HG03159 (cell line): ENCODE data around the gene CARS1.

ENCODE experiments used
- ATAC-seq: cut with Tn5 transposase; IDR thresholded peaks from one replicate; pipeline ENCODE4 v1.9.1; 2021; ENCODE audit warnings: mild to moderate bottlenecking, moderate library complexity; ENCODE audit not compliant: unreplicated experiment

The CARS1 gene

DNA sequence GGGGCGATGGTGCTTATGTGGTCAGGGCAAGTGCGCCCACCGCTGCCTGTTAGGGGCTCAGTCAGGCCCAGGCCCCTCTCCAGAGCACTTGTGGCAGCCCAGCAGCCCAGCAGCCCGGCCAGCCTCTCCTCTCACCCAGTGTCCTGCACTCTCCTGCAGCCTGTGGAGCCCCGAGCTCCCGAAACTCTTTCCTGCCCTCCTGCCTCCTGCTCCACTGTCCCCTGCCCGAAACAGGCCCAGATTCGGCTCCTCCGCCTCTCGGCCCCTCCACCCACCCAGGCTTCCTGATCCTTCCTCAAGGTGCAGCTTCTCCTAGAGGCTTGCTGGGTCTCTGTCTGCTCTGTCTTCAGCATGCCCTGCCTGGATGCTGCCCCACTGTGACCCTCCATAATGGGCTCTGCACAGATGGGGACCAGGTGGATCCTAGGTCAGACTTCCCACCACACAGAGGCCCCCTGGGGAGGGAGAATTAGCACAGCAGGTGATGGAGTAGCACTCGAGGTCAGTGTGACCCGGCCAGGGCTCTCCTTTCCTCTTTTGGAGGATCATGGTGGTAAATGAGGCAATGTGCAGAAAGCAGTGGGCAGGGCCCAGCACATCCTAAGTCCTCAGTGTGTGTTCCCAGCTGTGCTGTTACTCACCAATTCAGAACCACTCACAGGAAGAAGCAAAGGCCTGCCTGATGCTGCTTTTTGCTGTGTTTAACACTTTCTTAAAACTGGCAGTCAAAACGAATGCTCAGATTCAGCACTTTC is 46.5 kb downstream of the CARS1 start:
- ATAC-seq = no peak

DNA sequence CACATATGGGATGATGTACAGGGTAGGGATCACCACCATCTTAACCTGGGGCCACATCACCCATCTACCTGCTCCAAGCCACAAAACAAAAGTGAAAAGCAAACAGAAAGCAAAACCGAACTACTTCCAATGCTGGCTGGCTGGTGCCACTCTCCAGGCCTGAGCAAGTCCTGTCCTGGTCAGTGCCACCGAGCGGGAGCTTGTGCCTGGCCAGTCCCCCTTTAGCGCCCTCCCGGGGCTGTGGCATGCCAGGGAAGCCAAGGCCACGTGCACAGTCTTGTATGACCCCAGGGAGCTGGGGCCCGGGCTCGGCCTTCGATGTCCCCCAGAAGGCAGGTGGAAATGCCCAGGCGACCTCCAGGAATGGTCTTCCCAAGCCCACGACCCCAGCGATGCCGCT is 47.2 kb downstream of the CARS1 start:
- no peak for ATAC-seq

DNA sequence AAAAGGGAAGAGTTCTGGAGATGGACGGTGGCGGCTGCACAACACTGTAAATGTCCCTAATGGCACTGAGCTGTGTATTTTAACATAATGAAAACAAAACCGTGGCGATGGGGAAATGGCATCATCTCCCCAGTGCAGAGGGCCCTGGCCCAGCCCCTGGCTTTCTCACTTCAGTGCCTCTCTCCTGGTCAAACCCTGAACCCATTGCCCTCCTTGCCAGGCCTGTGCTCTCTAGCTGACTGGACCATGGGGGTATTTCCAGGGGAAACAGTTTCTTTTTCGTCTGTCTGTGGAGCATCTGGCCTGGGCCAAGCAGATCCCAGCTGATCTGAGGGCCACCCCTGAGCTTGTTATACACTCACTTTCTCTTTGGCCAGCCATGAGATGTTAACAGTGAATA is 47.7 kb downstream of the CARS1 start:
- no peak for ATAC-seq

DNA sequence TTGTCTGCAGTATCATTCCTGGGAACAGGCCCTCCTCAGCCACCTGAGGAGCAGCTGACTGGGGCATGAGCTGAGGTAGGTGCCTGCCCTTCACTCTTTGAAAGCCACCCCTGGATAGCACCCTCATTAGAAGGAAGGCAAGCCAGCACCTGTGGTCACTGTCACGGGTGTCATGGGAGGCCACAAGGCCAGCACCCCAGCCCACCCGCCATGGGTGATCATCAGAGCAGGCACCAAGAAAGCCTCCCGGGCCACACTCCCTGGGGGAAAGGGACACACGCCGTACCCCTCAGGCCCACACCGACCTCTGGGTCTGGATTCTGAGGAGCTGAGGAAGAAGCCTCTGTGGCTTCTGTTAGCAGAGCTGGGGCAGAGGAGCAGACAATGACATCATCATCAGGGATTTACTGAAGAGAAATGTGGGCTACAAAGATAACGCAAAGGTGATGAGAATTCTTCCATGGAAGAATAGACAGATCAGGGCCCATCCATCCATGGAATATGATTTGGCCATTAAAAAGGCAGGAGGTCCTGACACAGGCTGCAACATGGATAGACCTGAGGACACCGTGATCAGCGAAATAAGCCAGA is 48.4 kb downstream of the CARS1 start:
- ATAC-seq = no peak

DNA sequence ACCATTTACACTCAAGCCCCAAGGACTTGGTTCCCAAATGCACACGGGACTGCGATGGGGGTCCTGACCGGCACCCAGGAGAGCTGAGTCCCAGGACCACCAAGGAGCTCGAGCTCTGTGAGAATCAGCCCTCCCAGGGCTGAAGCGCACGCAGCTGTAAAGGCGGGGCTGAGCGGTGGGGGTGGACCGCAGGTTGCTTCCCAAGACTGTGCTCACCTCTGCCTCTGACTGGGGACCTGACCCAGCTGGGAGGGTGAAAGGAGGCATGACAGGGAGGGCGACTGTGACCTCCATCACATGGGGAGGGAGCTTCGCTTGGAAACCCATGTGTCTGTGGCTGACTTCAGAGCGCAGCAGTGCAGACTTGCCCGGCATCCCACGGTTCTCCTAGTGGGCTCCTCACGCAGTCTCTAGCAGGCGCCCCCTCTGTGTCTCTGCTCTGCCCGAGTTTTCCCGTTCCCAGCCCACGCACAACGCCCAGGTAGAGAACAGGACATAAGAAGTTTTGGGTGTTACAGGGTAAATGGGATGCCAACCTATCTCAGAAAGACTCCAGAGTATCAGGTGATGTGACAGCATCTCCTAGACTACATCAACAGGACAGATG is 49.7 kb downstream of the CARS1 start:
- no peak for ATAC-seq

DNA sequence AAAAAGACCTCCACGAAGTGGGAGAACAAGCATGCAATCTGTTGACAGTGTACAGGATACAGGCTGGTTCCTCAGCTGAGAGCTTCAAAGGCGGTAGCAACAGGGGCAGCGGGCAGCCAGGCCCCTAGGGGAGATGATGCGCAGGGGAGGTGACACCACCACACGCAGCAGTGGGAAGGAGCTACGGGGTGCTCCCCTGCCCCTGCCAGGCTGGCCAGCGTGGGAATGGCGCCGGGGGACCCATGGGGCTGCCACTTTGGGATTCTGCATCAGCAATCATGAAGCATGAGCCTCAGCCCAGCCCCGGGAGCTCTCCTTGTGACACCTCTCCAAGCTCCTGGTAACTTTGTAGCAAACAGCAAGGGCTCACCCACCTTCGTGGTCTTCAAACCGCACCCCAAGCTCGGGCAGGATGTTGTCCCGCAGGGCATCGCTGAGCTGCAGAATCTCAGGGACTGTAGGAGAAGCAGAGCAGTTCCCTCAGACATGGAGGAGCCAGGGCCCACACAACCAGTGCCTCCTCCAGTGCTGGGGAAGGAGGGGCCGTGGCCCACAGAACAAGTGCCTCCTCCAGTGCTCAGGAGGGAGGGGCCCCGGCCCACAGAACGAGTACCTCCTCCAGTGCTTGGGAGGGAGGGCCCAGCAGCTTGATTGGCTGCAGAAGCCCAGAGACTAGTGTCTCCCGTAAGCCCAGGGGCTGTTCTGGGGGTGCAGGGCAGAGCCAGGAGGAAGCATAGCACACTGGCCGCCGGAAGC is 50.5 kb downstream of the CARS1 start:
- no peak for ATAC-seq

DNA sequence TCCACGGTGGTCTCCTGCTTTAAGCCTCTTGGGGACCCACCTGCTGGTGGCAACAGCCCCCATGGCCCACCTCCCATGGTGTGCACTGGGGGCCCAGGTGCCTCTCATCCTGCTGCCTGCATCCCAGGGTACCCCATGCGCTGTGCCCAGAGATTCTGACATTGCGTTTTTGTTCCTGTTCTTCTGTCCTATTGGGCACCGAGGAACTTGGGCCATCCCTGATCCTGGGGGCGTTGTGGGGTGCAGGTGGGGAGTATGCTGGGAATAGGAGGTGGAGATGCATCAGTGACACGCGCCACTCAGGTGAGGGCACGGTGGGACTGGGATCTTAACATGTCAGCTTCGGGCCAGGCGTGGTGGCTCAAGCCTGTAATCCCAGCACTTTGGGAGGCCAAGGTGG is 52.7 kb downstream of the CARS1 start:
- no peak for ATAC-seq

DNA sequence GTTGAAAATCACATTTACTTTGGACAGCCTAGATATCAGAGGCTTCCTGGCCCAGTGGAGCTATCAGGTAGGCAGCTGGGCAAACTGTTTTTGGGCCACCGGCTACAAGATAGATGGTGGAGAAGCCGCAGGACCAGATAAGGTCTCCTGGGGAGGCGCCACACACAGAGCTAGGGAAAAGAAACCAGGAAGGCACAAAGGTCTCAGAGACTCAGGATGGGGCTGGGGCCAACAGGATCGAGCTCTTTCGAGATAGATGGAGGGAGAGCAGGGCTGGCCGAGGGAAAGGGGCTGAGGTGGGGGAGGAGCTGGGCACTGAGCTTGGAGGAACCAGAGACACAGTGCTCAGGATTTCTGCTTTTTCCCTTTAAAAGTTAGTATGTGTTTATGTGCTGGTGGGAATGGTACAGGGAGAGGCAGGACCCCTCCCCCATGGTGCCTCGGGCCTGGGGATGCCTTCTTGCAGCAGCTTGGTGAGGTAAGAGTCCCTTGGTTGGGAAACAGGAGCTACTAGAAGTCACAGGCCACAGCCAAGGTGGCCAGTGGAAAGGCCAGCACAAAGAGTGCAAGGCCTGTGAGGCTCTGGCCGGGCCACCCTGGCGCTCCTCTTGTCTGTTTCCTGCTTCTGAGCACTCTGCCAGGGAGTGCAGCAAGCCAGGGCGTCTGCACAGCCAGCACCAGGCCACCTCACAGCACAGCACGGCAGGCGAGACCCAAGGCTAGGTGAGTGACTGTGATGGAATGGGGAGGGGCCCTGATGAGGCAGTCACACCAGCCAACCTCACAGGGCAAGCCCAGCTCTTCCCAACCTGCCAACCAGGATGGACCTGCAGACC is 53.6 kb downstream of the CARS1 start:
- ATAC-seq = no peak

DNA sequence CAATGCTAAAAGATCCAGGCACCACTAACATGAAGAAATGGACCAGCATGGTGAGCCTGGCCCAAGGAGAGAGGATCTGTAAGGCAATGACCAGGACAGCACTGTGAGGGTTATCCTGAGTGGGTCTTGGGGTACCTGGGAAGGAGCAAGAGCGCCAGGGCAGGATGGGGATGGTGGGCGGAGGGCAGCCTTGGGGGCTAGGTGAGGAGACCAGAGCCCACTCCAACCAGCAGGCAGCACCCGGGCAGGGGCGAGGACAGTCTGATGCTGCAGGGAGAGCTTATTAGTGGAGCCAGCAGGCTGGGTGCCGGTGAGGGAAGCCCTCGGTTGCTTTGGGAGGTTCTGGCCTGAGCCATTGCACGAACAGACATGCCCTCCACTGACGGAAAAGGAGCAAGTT is 54.4 kb downstream of the CARS1 start:
- ATAC-seq = no peak

DNA sequence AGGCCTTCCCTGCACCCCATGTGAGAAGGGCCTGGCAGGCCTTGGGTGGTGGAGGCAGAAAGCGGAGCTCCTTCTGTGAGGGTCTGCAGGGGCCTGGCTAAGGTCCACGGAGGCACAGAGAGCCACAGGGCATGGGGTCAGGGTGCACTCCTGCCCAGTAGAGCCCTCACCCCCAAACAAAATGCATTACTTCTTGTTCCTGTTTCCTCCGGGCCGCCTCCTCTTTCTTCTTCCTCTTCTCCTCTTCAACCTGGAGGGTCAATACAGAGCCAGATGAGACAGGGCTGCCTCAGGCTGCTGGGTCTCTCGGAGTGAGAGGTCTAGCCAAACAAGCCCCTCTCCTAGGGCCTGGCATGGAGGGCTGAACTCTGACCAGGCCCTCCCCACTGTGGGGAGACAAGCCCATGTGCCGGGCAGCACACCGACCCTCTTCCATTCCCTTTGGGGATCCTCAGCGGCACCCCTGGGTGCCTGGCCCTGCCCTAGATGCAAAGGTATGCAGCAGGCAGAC is 54.8 kb downstream of the CARS1 start:
- no peak for ATAC-seq

DNA sequence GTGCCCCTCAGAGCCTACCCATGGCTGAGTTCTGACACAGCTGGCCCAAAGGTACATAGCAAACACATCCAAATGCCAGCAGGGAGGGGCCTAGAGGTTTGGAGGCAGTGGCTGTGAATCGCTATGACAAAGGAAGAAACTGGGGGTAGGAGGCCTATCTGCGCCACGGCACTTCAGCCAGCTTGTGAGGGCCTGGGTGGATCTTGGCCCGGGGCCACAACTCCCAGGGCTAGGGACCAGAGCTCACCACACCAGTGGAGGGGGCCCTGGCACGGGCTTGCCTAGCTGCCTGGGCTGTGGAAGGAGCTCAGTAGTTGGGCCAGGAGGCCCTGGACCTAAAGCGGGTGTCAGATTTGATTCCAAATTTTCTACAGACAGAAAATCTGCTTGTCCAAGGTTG is 55.7 kb downstream of the CARS1 start:
- ATAC-seq = no peak

DNA sequence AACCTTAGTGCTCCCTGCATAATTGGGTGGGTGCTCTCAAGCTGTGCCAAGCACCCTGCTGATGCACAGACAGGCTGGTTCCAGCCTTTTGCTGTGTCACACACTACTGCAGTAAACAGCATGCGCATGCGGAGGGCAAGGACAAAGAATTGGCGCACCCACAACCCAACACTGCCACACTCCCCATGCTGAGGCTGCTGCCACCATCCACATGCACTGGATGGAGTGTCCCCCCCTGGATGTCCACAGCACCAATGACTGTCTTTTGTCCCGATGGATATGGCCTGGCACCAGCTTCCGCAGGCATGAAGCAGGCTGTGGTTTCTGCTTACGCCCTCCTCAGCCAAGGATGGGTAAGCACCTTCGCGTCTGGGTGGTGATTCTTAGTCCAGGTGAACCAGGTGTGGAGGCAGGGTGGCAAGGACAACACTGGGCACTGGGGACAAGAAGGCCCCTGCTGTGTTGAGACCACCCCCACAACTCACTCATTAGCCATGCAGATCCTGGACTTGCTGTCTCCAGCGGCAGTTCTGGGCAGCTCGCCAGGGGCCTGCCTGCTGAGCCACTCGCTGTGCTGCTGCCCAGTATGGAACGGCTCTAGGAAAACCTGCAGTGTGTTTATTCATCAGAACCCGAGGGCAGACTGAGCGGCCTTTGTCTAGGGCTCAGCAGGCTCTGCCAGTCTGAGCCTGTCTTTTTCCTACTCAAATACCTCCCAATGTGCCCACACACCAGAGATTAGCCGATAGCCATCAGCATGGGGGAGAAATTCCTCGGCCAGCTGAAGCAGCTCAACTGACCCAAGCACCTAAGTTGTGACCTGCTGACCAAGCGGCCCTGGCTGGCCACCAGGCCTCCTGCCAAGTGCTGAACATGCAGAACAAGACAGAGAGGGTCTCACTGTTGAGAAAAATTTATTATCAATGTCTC is 56.9 kb downstream of the CARS1 start:
- no peak for ATAC-seq

DNA sequence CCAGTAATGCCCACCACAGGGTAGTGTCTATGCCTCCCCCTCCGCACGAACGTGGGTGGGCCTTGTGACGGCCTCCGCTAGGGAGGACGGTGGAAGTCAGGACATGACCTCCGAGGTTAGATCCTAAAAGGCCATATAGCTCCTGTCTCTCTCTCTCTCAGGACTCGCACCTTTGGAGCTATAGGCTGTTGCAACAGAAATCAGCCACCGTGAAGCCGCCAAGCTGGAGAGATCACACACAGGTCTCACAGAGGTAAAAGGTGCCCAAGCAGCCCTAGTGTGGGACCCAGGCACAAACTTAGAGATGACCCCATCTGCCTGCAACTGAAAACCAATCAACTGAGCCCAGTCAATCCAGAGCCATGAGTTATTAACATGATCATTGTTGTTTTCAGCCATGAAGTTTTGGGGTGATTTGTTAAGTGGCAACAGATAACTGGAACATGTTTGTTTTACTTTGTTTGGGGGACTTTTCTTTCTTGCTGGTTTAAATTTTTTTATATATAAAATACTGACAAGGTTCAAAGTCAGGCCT is 57.7 kb downstream of the CARS1 start:
- ATAC-seq = no peak

DNA sequence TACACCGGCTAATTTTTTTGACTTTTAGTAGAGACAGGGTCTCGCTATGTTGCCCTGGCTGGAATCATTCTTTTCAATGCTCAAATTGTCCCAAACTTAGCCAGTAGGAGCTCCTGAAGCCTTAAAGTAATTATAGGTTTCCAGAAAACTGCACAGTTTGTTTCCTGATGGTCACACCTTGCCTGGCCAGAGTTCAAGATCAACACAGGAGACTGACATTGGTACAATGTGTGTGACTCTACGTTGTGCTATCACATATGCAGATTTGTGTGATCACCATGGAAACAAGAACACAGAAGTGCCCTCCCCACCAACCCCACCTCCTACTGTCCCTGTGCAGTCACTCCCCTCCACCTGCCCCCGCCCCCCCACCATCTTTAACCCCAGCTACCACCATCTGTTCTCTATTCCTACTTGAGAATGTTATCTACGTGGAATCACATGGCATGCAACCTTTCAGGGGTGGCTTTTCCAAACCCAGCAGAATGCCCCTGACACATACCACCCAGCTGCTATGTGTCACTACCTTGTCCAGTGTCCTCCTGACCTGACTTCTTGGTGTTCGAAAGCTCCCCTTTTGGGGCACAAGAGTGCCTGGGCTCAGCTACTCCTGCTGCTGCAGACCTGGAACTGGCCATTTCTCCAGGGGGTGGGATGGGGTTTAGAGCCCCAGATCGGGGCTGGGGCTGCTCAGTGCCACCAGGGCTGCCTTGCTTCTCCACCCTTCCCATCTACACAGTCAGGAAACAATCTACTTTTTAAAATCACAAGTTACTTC is 59.0 kb downstream of the CARS1 start:
- no peak for ATAC-seq

DNA sequence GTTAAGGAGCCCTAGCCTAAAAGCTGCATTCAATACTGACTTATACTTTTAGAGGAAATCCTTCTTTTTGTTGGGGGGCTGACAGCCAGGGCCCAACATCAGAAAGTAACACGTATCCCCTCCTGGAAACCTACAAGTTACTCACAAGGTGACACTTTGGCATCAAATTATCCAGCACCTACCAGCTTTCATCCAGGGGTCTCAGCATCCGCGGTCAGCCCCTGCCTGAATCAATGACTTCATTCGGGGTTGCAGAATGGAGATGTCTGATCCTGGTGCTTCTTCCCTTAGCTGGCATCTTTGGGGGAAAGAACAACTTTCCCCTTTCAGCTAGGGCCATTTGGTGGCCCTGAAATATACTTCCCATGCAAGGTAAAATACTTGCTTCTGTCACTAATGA is 59.8 kb downstream of the CARS1 start:
- no peak for ATAC-seq

DNA sequence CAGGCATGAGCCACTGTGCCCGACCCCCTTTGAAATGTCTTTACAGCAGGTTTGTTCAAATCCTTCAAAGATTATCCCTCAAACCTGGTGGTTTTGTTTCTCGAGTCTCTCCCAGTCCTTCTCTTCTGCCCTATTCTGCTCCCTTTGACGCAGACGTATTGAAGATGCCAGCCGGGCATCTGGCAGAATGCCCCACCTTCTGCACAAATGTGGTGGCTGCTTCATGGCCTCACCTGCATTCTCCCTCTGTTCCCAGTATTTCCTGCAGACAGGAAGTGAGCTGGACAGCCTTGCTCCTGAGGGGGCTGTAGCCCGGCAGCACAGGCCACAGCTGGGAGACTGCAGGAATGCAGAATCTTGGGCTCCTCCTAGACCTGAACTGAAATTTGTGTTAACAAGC is 60.2 kb downstream of the CARS1 start:
- ATAC-seq = no peak

DNA sequence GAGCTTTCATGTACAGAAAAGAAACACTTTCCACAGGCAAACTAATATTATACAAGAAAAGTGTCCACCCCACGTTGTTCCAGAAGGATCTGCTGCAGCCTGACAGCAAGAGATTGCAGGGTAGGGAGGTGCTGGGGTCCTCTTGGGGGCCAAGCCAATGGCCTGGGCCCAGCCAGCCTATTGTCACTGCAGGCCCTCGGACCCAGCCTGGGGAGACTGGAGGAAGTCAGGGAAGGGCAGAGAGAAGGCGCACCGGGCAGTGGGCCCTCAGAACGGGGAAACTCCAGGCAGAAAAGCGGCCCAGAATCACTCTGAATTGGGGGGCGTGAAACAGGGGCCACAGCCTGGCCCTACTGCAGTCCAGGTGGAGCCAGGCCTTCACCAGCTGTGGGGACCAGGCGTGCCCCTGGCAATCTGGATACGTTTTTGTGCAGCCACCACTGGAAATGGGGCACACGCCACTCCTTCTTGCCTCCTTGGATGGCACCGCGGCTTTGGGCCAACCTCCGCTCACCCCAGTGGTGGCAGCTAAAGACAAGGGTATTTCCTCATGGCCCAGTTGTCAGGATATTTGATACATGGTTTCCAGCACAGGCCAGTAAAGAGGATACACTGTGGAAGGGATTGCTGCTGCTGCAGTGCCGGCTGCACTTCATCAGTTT is 61.2 kb downstream of the CARS1 start:
- ATAC-seq = no peak

DNA sequence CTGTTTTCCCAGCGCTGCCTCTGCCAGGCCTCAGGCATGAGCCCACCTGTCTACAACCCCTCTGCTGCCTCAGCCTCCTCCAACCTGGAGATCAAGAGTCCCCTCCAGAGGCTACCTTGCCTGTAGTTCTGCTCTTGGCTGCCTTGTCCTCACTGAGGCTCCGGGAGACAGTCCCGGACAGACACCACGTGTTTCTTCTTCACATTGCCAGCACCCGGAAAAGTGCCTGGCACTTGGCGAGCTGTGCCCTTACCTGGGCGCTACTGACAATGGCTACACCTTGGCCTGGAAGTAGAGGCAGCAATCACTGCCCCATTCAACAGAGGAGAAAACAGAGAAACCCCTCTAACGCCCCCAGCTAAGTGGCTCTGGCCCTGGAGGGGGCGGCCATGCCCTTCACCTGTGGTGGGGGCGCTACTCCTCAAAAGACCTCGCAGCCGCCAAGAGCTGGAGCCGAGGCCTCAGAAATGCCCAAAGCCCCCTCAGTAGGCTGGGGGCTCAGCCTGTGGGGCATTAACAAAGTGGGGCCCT is 62.1 kb downstream of the CARS1 start:
- ATAC-seq = no peak
